GM23248 (cell line): Measurements from ENCODE around the gene TGOLN2.
"Not testable (repeated sequence)": the region's sequence is repeated elsewhere in the genome, so short reads cannot be mapped to it uniquely, and the experiment has no call there.

Experiments used
- EZH2 ChIP-seq: fragments of 200-600 bp; sonication (generic); IDR thresholded peaks from 2 replicates; pipeline ENCODE4 v1.6.1; 2018; ENCODE audit warnings: antibody characterized with exemption, mild to moderate bottlenecking; ENCODE audit not compliant: insufficient read depth, poor library complexity, severe bottlenecking
- EZH2phosphoT487 ChIP-seq: fragments of 200-600 bp; sonication (generic); IDR thresholded peaks from 2 replicates; pipeline ENCODE4 v1.6.1; 2018; ENCODE audit warnings: antibody characterized with exemption, moderate library complexity, mild to moderate bottlenecking, low read depth; ENCODE audit not compliant: insufficient read depth

- not testable (repeated sequence) for TF ChIP-seq EZH2phosphoT487, EZH2
Observed at GRCh38 chr2:85329701-85330100, 1.9 kb upstream of the TGOLN2 start.
